Measurements from ENCODE around the gene OFD1.

DNA sequence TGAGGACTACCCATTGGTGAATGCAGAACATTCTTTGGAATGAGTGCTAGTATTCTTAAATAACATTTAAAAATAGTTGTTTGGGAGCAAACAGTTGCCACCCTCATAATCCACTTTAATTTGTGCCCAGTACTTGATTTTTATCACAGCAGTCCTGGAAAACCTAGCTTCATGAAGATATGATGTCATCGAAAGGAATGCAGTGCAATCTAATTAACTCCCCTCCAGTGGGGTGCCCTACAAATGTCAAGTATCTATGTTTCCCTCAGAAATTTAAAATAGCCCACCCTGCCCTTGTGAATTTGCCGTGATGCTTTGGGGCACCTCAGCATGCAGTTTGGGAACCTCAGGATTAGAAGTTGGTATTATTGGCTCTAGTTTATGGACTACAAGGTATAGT is 40.2 kb upstream of the OFD1 start:
- TF ChIP-seq, protein P1, sequence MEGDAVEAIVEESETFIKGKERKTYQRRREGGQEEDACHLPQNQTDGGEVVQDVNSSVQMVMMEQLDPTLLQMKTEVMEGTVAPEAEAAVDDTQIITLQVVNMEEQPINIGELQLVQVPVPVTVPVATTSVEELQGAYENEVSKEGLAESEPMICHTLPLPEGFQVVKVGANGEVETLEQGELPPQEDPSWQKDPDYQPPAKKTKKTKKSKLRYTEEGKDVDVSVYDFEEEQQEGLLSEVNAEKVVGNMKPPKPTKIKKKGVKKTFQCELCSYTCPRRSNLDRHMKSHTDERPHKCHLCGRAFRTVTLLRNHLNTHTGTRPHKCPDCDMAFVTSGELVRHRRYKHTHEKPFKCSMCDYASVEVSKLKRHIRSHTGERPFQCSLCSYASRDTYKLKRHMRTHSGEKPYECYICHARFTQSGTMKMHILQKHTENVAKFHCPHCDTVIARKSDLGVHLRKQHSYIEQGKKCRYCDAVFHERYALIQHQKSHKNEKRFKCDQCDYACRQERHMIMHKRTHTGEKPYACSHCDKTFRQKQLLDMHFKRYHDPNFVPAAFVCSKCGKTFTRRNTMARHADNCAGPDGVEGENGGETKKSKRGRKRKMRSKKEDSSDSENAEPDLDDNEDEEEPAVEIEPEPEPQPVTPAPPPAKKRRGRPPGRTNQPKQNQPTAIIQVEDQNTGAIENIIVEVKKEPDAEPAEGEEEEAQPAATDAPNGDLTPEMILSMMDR (tag by site-specific recombination; IDR thresholded peaks at IDR 0.05), result no peak
- TF ChIP-seq ZNF366 (tag by site-specific recombination; conservative IDR thresholded peaks at IDR 0.05) (0 out of 2 replicates have a peak, but pooled peaks have one; percentile 22), ZNF184 (tag by site-specific recombination; IDR thresholded peaks at IDR 0.05) (no peak), YY1 (tag by site-specific recombination; IDR thresholded peaks at IDR 0.05) (no peak), ZBTB1 (tag by site-specific recombination; IDR thresholded peaks at IDR 0.05) (no peak), OVOL3 (tag by site-specific recombination; IDR thresholded peaks at IDR 0.05) (no peak), REPIN1 (tag by site-specific recombination; IDR thresholded peaks at IDR 0.05; ENCODE audit: low read depth) (no peak), ZNF10 (tag by site-specific recombination; IDR thresholded peaks at IDR 0.05) (no peak), ZNF221 (tag by site-specific recombination; IDR thresholded peaks at IDR 0.05; ENCODE audit: borderline replicate concordance) (no peak), ZNF549 (tag by site-specific recombination; IDR thresholded peaks at IDR 0.05) (no peak)
- TF ChIP-seq, protein P2, sequence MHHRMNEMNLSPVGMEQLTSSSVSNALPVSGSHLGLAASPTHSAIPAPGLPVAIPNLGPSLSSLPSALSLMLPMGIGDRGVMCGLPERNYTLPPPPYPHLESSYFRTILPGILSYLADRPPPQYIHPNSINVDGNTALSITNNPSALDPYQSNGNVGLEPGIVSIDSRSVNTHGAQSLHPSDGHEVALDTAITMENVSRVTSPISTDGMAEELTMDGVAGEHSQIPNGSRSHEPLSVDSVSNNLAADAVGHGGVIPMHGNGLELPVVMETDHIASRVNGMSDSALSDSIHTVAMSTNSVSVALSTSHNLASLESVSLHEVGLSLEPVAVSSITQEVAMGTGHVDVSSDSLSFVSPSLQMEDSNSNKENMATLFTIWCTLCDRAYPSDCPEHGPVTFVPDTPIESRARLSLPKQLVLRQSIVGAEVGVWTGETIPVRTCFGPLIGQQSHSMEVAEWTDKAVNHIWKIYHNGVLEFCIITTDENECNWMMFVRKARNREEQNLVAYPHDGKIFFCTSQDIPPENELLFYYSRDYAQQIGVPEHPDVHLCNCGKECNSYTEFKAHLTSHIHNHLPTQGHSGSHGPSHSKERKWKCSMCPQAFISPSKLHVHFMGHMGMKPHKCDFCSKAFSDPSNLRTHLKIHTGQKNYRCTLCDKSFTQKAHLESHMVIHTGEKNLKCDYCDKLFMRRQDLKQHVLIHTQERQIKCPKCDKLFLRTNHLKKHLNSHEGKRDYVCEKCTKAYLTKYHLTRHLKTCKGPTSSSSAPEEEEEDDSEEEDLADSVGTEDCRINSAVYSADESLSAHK (tag by site-specific recombination; IDR thresholded peaks at IDR 0.05), result no peak
- TF ChIP-seq, protein P3, sequence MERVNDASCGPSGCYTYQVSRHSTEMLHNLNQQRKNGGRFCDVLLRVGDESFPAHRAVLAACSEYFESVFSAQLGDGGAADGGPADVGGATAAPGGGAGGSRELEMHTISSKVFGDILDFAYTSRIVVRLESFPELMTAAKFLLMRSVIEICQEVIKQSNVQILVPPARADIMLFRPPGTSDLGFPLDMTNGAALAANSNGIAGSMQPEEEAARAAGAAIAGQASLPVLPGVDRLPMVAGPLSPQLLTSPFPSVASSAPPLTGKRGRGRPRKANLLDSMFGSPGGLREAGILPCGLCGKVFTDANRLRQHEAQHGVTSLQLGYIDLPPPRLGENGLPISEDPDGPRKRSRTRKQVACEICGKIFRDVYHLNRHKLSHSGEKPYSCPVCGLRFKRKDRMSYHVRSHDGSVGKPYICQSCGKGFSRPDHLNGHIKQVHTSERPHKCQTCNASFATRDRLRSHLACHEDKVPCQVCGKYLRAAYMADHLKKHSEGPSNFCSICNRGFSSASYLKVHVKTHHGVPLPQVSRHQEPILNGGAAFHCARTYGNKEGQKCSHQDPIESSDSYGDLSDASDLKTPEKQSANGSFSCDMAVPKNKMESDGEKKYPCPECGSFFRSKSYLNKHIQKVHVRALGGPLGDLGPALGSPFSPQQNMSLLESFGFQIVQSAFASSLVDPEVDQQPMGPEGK (tag by site-specific recombination; IDR thresholded peaks at IDR 0.05), result 0 out of 2 replicates have a peak, but pooled peaks have one; percentile 21
- TF ChIP-seq, protein P4, sequence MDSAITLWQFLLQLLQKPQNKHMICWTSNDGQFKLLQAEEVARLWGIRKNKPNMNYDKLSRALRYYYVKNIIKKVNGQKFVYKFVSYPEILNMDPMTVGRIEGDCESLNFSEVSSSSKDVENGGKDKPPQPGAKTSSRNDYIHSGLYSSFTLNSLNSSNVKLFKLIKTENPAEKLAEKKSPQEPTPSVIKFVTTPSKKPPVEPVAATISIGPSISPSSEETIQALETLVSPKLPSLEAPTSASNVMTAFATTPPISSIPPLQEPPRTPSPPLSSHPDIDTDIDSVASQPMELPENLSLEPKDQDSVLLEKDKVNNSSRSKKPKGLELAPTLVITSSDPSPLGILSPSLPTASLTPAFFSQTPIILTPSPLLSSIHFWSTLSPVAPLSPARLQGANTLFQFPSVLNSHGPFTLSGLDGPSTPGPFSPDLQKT (IDR thresholded peaks at IDR 0.05; ENCODE audit: borderline replicate concordance, low read depth, low read length), result no peak
- TF ChIP-seq, protein P5, sequence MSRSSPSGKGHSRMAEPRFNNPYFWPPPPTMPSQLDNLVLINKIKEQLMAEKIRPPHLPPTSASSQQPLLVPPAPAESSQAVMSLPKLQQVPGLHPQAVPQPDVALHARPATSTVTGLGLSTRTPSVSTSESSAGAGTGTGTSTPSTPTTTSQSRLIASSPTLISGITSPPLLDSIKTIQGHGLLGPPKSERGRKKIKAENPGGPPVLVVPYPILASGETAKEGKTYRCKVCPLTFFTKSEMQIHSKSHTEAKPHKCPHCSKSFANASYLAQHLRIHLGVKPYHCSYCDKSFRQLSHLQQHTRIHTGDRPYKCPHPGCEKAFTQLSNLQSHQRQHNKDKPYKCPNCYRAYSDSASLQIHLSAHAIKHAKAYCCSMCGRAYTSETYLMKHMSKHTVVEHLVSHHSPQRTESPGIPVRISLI (tag by site-specific recombination; IDR thresholded peaks at IDR 0.05), result no peak
